ENCODE measurements around the gene HIBCH. TPM values are rescaled to one million over a fixed set of nuclear protein-coding genes. Genes with fewer than 3 reads are reported as not detected.

Gene HIBCH
- polyA plus RNA-seq, 2 of the 4 experiments (the other 2 are of a cell fraction) = 21.8 to 26.9 TPM

- POLR2A ChIA-PET = no interaction called here
- Histone ChIP-seq H3K4me2 (no peak overlapping the region), H3K27ac (no peak overlapping the region), H3K4me3 (no peak overlapping the region), H3K4me1 (peaks cover 4% of the 10 kb centered on the region; the same call in 2 of the 3 replicates), H3K9me3 (peaks cover 6% of the 10 kb centered on the region; the same call in 1 of the 3 replicates)
- DNase-seq (ENCODE audit: low read depth in 1 of 2, low spot score in 1 of 2) (no peak), ATAC-seq (no peak), FAIRE-seq (no peak)
- CTCF ChIA-PET = interaction anchor here (0.8 to 1.0 kb wide), 2 partner anchors 89 to 136 kb away, joined by 3 to 4 read pairs; no protein-coding TSS in a partner anchor
- TF ChIP-seq ATOH8 (CRISPR knock-in tag; IDR thresholded peaks at IDR 0.05; ENCODE audit: low read depth) = no peak
- TF ChIP-seq CBX8 (IDR thresholded peaks at IDR 0.05) = no peak
- no peak for TF ChIP-seq CHD2 (IDR thresholded peaks at IDR 0.05; ENCODE audit: low read length, partially characterized antibody)
- TF ChIP-seq MAZ (IDR thresholded peaks at IDR 0.05; ENCODE audit: borderline replicate concordance, low read depth, low read length) = no peak
- TF ChIP-seq MYC (IDR thresholded peaks at IDR 0.05; ENCODE audit: borderline replicate concordance, low read length) = no peak
- no peak for TF ChIP-seq MAFK (IDR thresholded peaks at IDR 0.05; ENCODE audit: partially characterized antibody)
- no peak for TF ChIP-seq FOSB (CRISPR knock-in tag; IDR thresholded peaks at IDR 0.05)
- TF ChIP-seq, protein P1, sequence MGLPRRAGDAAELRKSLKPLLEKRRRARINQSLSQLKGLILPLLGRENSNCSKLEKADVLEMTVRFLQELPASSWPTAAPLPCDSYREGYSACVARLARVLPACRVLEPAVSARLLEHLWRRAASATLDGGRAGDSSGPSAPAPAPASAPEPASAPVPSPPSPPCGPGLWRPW (IDR thresholded peaks at IDR 0.05) = no peak
- TF ChIP-seq, protein P2, sequence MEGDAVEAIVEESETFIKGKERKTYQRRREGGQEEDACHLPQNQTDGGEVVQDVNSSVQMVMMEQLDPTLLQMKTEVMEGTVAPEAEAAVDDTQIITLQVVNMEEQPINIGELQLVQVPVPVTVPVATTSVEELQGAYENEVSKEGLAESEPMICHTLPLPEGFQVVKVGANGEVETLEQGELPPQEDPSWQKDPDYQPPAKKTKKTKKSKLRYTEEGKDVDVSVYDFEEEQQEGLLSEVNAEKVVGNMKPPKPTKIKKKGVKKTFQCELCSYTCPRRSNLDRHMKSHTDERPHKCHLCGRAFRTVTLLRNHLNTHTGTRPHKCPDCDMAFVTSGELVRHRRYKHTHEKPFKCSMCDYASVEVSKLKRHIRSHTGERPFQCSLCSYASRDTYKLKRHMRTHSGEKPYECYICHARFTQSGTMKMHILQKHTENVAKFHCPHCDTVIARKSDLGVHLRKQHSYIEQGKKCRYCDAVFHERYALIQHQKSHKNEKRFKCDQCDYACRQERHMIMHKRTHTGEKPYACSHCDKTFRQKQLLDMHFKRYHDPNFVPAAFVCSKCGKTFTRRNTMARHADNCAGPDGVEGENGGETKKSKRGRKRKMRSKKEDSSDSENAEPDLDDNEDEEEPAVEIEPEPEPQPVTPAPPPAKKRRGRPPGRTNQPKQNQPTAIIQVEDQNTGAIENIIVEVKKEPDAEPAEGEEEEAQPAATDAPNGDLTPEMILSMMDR (IDR thresholded peaks at IDR 0.05) = no peak
- TF ChIP-seq TFCP2L1 (CRISPR knock-in tag; IDR thresholded peaks at IDR 0.05) = no peak
- TF ChIP-seq, protein P3, sequence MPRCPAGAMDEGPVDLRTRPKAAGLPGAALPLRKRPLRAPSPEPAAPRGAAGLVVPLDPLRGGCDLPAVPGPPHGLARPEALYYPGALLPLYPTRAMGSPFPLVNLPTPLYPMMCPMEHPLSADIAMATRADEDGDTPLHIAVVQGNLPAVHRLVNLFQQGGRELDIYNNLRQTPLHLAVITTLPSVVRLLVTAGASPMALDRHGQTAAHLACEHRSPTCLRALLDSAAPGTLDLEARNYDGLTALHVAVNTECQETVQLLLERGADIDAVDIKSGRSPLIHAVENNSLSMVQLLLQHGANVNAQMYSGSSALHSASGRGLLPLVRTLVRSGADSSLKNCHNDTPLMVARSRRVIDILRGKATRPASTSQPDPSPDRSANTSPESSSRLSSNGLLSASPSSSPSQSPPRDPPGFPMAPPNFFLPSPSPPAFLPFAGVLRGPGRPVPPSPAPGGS (IDR thresholded peaks at IDR 0.05) = no peak
- TF ChIP-seq HOXA7 (CRISPR knock-in tag; IDR thresholded peaks at IDR 0.05) = no peak
- TF ChIP-seq KDM1A (IDR thresholded peaks at IDR 0.05; ENCODE audit: low read depth) = no peak
- no peak for TF ChIP-seq EHMT2 (IDR thresholded peaks at IDR 0.05; ENCODE audit: low read depth)
- no peak for TF ChIP-seq NPAS2 (CRISPR knock-in tag; IDR thresholded peaks at IDR 0.05; ENCODE audit: borderline replicate concordance)
- TF ChIP-seq, protein P4, sequence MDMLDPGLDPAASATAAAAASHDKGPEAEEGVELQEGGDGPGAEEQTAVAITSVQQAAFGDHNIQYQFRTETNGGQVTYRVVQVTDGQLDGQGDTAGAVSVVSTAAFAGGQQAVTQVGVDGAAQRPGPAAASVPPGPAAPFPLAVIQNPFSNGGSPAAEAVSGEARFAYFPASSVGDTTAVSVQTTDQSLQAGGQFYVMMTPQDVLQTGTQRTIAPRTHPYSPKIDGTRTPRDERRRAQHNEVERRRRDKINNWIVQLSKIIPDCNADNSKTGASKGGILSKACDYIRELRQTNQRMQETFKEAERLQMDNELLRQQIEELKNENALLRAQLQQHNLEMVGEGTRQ (IDR thresholded peaks at IDR 0.05) = no peak
- no peak for TF ChIP-seq SMC3 (IDR thresholded peaks at IDR 0.05)
- no peak for TF ChIP-seq KDM5A (IDR thresholded peaks at IDR 0.05)
- WGBS (ENCODE audit: missing lambda C conversion rate) = 96% methylated on average over 10 of the region's 11 CpGs
Measured at GRCh38 chr2:190178066-190178722, 141.4 kb downstream of the HIBCH start.

- H3K4me3 ChIP-seq = no peak overlapping the region
- POLR2A ChIA-PET = no interaction called here
Measured at GRCh38 chr2:190177249-190178040, 142.2 kb downstream of the HIBCH start.

More at GRCh38 chr2:190177249-190178040, 142.2 kb downstream of the HIBCH start:
- ATAC-seq (no peak), FAIRE-seq (no peak), DNase-seq (ENCODE audit: low read depth in 1 of 2, low spot score in 1 of 2) (no peak)
- Histone ChIP-seq H3K9me3 (peaks cover 7% of the 10 kb centered on the region; the same call in 1 of the 3 replicates), H3K27ac (no peak overlapping the region), H3K4me1 (peaks cover 4% of the 10 kb centered on the region; the same call in 2 of the 3 replicates), H3K4me2 (no peak overlapping the region)
- TF ChIP-seq JUN (IDR thresholded peaks at IDR 0.05) (no peak), CBX8 (IDR thresholded peaks at IDR 0.05) (no peak), TFCP2L1 (CRISPR knock-in tag; IDR thresholded peaks at IDR 0.05) (no peak), SREBF2 (IDR thresholded peaks at IDR 0.05) (no peak), TP53 (CRISPR knock-in tag; IDR thresholded peaks at IDR 0.05) (no peak), RCOR1 (IDR thresholded peaks at IDR 0.05; ENCODE audit: low read depth, low read length) (no peak), FOSL2 (IDR thresholded peaks at IDR 0.05) (no peak), FOSL2 (CRISPR knock-in tag; IDR thresholded peaks at IDR 0.05) (no peak), CHD4 (IDR thresholded peaks at IDR 0.05; ENCODE audit: borderline replicate concordance) (no peak), MAFK (IDR thresholded peaks at IDR 0.05; ENCODE audit: partially characterized antibody) (no peak)
- TF ChIP-seq, protein P2 (IDR thresholded peaks at IDR 0.05) = no peak
- TF ChIP-seq, protein P5, sequence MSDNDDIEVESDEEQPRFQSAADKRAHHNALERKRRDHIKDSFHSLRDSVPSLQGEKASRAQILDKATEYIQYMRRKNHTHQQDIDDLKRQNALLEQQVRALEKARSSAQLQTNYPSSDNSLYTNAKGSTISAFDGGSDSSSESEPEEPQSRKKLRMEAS (IDR thresholded peaks at IDR 0.05) = no peak
- 92% methylated on average over 13 of the region's 13 CpGs for WGBS (ENCODE audit: missing lambda C conversion rate)
- CTCF ChIA-PET = interaction anchor here (1.1 kb wide), 1 partner anchor 88 kb away, joined by 3 read pairs; no protein-coding TSS in a partner anchor

Data from A549 (cell line).